Fibroblast of the aortic adventitia (primary cell): Measurements from ENCODE around the gene CUBN. TPM values are rescaled to one million over a fixed set of nuclear protein-coding genes. Genes with fewer than 3 reads are reported as not detected.

Source experiments
- DNase-seq: peaks from one replicate; pipeline ENCODE4 v3.0.0-alpha.2; 2010; ENCODE audit warnings: low read depth
- H3K4me3 ChIP-seq: 2 replicates; pipeline ENCODE4 v1.5.1; 2011; ENCODE audit warnings: low read depth, mild to moderate bottlenecking, control low read depth, low read length, moderate library complexity
- total RNA-seq: library from RNA; depleted of rRNA; stranded (reverse); fragments of >200 nt; gene quantifications from 2 replicates; pipeline ENCODE4 v1.2.3, GENCODE V29; 2012; ENCODE audit warnings: low replicate concordance
- TF ChIP-seq, protein P1 (sequence below): IDR thresholded peaks from 2 replicates; pipeline ENCODE4 v1.5.1; 2011; ENCODE audit warnings: mild to moderate bottlenecking, low read length, control low read depth, inconsistent platforms; ENCODE audit not compliant: insufficient read depth

Gene CUBN
- total RNA-seq, 1 donor = 4.2 TPM

DNA sequence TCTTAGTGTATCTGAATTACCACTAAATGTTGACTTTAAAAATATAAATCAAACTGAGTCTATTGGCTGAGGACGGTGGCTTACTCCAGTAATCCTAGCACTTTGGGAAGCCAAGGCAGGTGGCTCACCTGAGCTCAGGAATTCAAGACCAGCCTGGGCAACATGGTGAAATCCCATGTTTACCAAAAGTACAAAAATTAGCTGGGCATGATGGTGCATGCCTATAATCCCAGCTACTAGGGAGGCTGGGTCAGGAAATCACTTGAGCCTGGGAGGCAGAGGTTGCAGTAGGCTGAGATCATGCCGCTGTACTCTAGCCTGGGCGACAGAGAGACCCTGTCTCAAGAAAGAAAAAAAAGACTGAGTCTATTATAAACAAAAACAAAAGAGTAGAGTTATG is 205.9 kb downstream of the CUBN start:
- no peak overlapping the region for H3K4me3 ChIP-seq
- no peak for DNase-seq
- TF ChIP-seq, protein P1, sequence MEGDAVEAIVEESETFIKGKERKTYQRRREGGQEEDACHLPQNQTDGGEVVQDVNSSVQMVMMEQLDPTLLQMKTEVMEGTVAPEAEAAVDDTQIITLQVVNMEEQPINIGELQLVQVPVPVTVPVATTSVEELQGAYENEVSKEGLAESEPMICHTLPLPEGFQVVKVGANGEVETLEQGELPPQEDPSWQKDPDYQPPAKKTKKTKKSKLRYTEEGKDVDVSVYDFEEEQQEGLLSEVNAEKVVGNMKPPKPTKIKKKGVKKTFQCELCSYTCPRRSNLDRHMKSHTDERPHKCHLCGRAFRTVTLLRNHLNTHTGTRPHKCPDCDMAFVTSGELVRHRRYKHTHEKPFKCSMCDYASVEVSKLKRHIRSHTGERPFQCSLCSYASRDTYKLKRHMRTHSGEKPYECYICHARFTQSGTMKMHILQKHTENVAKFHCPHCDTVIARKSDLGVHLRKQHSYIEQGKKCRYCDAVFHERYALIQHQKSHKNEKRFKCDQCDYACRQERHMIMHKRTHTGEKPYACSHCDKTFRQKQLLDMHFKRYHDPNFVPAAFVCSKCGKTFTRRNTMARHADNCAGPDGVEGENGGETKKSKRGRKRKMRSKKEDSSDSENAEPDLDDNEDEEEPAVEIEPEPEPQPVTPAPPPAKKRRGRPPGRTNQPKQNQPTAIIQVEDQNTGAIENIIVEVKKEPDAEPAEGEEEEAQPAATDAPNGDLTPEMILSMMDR = no peak

DNA sequence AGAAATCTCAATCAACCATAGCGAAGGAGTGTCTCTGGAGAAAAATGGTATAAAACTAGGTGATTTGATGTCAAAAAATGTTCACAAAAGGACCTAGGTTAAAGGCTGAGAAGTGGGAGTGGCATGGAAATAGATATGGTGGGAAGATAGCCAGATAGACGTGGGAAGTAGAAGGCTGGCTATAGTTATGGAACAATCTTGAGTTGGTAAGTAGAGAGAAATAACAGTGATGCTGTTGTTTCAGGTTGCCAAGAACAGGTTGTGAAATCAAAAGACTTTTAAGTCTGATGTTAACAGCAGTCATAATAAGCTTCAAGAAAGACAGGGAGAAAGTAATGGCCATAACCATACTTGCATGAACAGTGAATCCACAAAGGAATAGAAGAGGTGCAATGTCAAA is 206.3 kb downstream of the CUBN start:
- H3K4me3 ChIP-seq = no peak overlapping the region
- TF ChIP-seq, protein P1 = no peak
- no peak for DNase-seq

DNA sequence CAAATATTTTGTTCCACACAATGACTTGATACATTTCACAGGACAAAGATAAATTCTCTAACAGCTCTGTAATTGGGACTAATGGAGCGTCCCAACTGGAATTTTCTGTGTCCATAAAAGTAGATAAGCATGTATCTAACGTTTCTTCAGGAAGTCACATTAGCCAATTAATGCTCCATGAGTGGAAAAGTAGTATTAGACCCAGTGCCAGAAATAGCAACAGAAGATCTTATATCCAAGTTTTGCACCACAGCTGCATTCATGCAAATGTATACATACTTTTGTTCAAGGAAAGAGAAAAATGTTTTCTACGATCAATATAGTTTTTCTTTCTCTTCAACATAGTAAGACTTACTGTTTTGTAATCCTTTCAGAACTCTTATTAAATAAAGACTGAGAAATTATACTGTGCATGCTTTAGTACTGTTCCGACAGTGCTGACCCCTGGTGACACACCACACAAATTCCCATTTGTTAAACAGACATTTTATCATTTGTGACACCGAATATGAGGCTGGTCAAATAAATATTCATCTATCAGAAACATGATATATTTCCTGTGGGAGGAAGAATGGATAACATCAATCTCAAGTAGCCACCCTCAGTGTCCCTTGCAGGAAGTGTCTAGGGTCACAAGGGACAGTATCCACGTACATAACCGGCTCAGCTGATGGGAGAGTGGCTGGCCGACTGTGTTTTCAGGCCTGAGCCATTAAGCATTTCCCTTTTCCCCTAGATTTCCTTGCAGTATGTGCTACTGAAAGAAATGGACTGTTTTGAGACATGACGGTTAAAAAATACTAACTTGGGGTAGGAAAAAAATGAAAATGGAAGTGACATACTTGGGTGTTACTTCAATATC is 210.3 kb downstream of the CUBN start:
- TF ChIP-seq, protein P1 = no peak

DNA sequence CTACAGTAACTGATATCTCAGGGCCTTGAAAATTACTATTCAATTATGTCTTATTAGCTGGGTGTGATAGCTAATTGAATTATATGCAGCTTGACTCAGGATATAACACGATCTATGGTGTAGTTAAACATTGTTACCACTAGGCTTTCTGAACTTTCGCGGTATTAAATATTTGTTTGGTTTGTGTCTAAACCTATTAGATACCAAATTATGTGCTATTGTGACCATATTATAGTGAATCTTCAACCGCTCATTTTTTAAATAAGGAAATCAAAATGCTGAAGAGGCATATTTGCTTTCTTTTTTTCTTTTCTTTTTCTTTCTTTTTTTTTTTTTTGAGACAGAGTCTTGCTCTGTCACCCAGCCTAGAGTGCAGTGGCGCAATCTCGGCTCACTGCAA is 213.1 kb downstream of the CUBN start:
- no peak overlapping the region for H3K4me3 ChIP-seq
- TF ChIP-seq, protein P1 = no peak
- DNase-seq = no peak

More for the DNA sequence above, 210.3 kb downstream of the CUBN start:
- no peak overlapping the region for H3K4me3 ChIP-seq
- no peak for DNase-seq

DNA sequence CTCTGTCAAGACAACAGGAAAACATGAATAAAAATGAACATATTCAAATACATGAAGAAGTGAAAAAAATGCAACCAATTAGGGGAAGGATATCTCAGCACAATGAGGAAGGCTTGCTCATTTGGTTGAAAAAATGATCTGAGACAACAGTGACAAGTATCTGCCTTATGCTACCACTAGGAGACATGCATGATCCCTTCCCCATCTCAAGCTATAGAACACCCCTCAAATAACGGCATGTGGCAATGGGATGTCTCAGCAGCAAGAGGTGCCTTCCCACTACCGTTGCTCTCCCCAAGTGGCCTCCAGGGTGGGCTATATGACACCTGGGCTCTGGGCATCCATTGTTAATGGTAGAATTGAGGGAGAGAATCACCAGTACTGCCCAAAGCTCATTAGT is 214.3 kb downstream of the CUBN start:
- H3K4me3 ChIP-seq = no peak overlapping the region
- DNase-seq = no peak
- TF ChIP-seq, protein P1 = no peak

DNA sequence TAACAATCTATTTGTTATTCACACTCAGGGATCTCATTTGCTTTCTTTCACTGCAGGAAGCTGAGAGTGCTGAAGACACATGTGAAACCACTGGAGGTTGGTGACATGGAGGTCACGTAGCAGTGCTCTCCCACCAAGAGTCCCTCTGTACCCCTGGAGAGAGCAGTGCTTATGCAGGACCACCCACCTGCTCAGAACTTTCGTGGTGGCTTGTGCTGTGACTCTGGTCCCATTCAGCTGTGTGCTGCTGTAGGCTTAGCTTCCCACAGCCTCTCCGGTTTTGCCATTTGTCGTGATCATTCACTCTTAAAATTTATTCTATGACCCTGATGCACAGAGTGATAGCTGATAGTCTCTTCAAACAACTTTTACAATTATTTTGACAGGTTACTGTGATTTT is 216.3 kb downstream of the CUBN start:
- H3K4me3 ChIP-seq = no peak overlapping the region
- TF ChIP-seq, protein P1 = no peak
- DNase-seq = no peak
